ENCODE data around the gene RAMP3. TPM values are rescaled to one million over a fixed set of nuclear protein-coding genes. Genes with fewer than 3 reads are reported as not detected.

The RAMP3 gene
- total RNA-seq, 1 donor from 2014 or later, result not detected

- Histone ChIP-seq H3K4me3 (ENCODE audit: insufficient read depth, low read depth, low read length) (no peak overlapping the region), H3K9me3 (ENCODE audit: insufficient read depth, low read depth, low read length) (no peaks in the 10 kb centered on the region), H3K4me2 (ENCODE audit: low read length) (no peak overlapping the region), H2AFZ (ENCODE audit: low read depth, low read length) (no peak overlapping the region), H3K27ac (ENCODE audit: low read depth, low read length) (no peak overlapping the region), H3K27me3 (ENCODE audit: insufficient read depth, low read length) (peaks cover 3% of the 10 kb centered on the region), H3K79me2 (ENCODE audit: insufficient read depth, low read length) (no peaks in the 10 kb centered on the region), H3K36me3 (ENCODE audit: insufficient read depth, low read length) (no peaks in the 10 kb centered on the region), H4K20me1 (ENCODE audit: insufficient read depth, low read length) (no peaks in the 10 kb centered on the region), H3K9ac (ENCODE audit: low read length) (no peak overlapping the region), H3K4me1 (ENCODE audit: insufficient read depth, low read length) (no peaks in the 10 kb centered on the region)
- FAIRE-seq (no peak), DNase-seq (ENCODE audit: low read depth) (no peak)
- no peak for TF ChIP-seq EZH2 (IDR thresholded peaks at IDR 0.05; ENCODE audit: insufficient read depth, low read length)
- TF ChIP-seq CTCF (IDR thresholded peaks at IDR 0.05; ENCODE audit: insufficient read depth, low read depth, low read length), result no peak
- Mint-ChIP-seq H3K4me3 (ENCODE audit: unreplicated experiment) (no peak overlapping the region), H3K36me3 (ENCODE audit: low read depth, unreplicated experiment) (no peaks in the 10 kb centered on the region), H3K27me3 (ENCODE audit: low read depth, unreplicated experiment) (peaks cover 15% of the 10 kb centered on the region), H3K4me1 (ENCODE audit: low read depth, unreplicated experiment) (no peaks in the 10 kb centered on the region), H3K9me3 (ENCODE audit: unreplicated experiment) (peaks cover 6% of the 10 kb centered on the region), H3K27ac (ENCODE audit: unreplicated experiment) (no peak overlapping the region)
Observed at GRCh38 chr7:45192621-45193041, 35.0 kb downstream of the RAMP3 start.

GRCh38 chr7:45193828-45194227 is 36.2 kb downstream of the RAMP3 start:
- no peak for TF ChIP-seq CTCF (IDR thresholded peaks at IDR 0.05; ENCODE audit: insufficient read depth, low read depth, low read length)
- H3K9me3 Mint-ChIP-seq (ENCODE audit: unreplicated experiment), result peaks cover 6% of the 10 kb centered on the region
- Histone ChIP-seq H3K79me2 (ENCODE audit: insufficient read depth, low read length) (no peaks in the 10 kb centered on the region), H3K9me3 (ENCODE audit: insufficient read depth, low read depth, low read length) (no peaks in the 10 kb centered on the region), H3K9ac (ENCODE audit: low read length) (no peak overlapping the region), H3K4me1 (ENCODE audit: insufficient read depth, low read length) (no peaks in the 10 kb centered on the region), H3K27ac (ENCODE audit: low read depth, low read length) (no peak overlapping the region), H4K20me1 (ENCODE audit: insufficient read depth, low read length) (no peaks in the 10 kb centered on the region), H3K36me3 (ENCODE audit: insufficient read depth, low read length) (no peaks in the 10 kb centered on the region), H3K4me3 (ENCODE audit: insufficient read depth, low read depth, low read length) (no peak overlapping the region), H3K27me3 (ENCODE audit: insufficient read depth, low read length) (peaks cover 3% of the 10 kb centered on the region), H2AFZ (ENCODE audit: low read depth, low read length) (no peak overlapping the region), H3K4me2 (ENCODE audit: low read length) (no peak overlapping the region)
- DNase-seq (ENCODE audit: low read depth), result no peak
- H3K27ac Mint-ChIP-seq (ENCODE audit: unreplicated experiment), result no peak overlapping the region
- no peak for FAIRE-seq
- H3K4me1 Mint-ChIP-seq (ENCODE audit: low read depth, unreplicated experiment), result no peaks in the 10 kb centered on the region
- H3K4me3 Mint-ChIP-seq (ENCODE audit: unreplicated experiment), result no peak overlapping the region
- H3K36me3 Mint-ChIP-seq (ENCODE audit: low read depth, unreplicated experiment), result no peaks in the 10 kb centered on the region
- H3K27me3 Mint-ChIP-seq (ENCODE audit: low read depth, unreplicated experiment), result peaks cover 15% of the 10 kb centered on the region

- no peak overlapping the region for H3K27ac ChIP-seq (ENCODE audit: low read depth, low read length)
- H3K27me3 ChIP-seq (ENCODE audit: insufficient read depth, low read length), result peaks cover under 1% of the 10 kb centered on the region
- H3K36me3 ChIP-seq (ENCODE audit: insufficient read depth, low read length), result no peaks in the 10 kb centered on the region
- H3K4me3 Mint-ChIP-seq (ENCODE audit: unreplicated experiment), result no peak overlapping the region
- H3K9me3 Mint-ChIP-seq (ENCODE audit: unreplicated experiment), result peaks cover 11% of the 10 kb centered on the region
- no peak overlapping the region for H3K27ac Mint-ChIP-seq (ENCODE audit: unreplicated experiment)
- no peaks in the 10 kb centered on the region for H3K4me1 ChIP-seq (ENCODE audit: insufficient read depth, low read length)
- H3K4me2 ChIP-seq (ENCODE audit: low read length), result no peak overlapping the region
- no peak overlapping the region for H3K9ac ChIP-seq (ENCODE audit: low read length)
- H2AFZ ChIP-seq (ENCODE audit: low read depth, low read length), result no peak overlapping the region
- no peaks in the 10 kb centered on the region for H4K20me1 ChIP-seq (ENCODE audit: insufficient read depth, low read length)
- H3K36me3 Mint-ChIP-seq (ENCODE audit: low read depth, unreplicated experiment), result no peaks in the 10 kb centered on the region
- no peak overlapping the region for H3K4me3 ChIP-seq (ENCODE audit: insufficient read depth, low read depth, low read length)
- peaks cover 24% of the 10 kb centered on the region for H3K27me3 Mint-ChIP-seq (ENCODE audit: low read depth, unreplicated experiment)
- no peak for TF ChIP-seq EZH2 (IDR thresholded peaks at IDR 0.05; ENCODE audit: insufficient read depth, low read length)
- no peak for TF ChIP-seq CTCF (IDR thresholded peaks at IDR 0.05; ENCODE audit: insufficient read depth, low read depth, low read length)
- FAIRE-seq (no peak), DNase-seq (ENCODE audit: low read depth) (no peak)
- no peaks in the 10 kb centered on the region for H3K79me2 ChIP-seq (ENCODE audit: insufficient read depth, low read length)
- no peaks in the 10 kb centered on the region for H3K4me1 Mint-ChIP-seq (ENCODE audit: low read depth, unreplicated experiment)
- no peaks in the 10 kb centered on the region for H3K9me3 ChIP-seq (ENCODE audit: insufficient read depth, low read depth, low read length)
Observed at GRCh38 chr7:45196374-45196773, 38.8 kb downstream of the RAMP3 start.

Data from astrocyte (in vitro differentiated cells and primary cell).